Measurements from ENCODE around the gene IPCEF1. TPM values are rescaled to one million over a fixed set of nuclear protein-coding genes. Genes with fewer than 3 reads are reported as not detected.

The IPCEF1 gene
- total and polyA plus RNA-seq, 2 of the 4 experiments (the other 2 are of a cell fraction), result under 0.01 to 0.03 TPM

GRCh38 chr6:154127657-154128056, 228.9 kb downstream of the IPCEF1 start:
- POLR2A ChIA-PET (ENCODE audit: unreplicated experiment), result no interaction called here

More at GRCh38 chr6:154127657-154128056, 228.9 kb downstream of the IPCEF1 start:
- Histone ChIP-seq H4K91ac (ENCODE audit: insufficient read depth, low read depth, low read length) (no peak overlapping the region), H3K27ac (ENCODE audit: insufficient read depth, low read length) (no peak overlapping the region), H2AK5ac (ENCODE audit: low read depth, low read length) (no peak overlapping the region), H3K27me3 (ENCODE audit: control insufficient read depth, insufficient read depth, low read length) (no peaks in the 10 kb centered on the region; the same call in 1 of the 2 replicates), H3K23ac (ENCODE audit: low read depth, low read length) (no peak overlapping the region), H3K9me1 (ENCODE audit: insufficient read depth, low read length) (no peaks in the 10 kb centered on the region), H4K8ac (ENCODE audit: low read depth in 2 of 2, low read length in 2 of 2) (no peak overlapping the region), H3K79me1 (ENCODE audit: low read depth in 1 of 2, low read length in 2 of 2) (no peaks in the 10 kb centered on the region), H2BK20ac (ENCODE audit: low read depth, low read length) (no peak overlapping the region), H2BK120ac (ENCODE audit: low read depth, low read length) (no peak overlapping the region), H3K4me3 (ENCODE audit: insufficient read depth, low read depth, low read length) (no peak overlapping the region), H3K4ac (ENCODE audit: low read depth, low read length) (no peak overlapping the region), H3K9me3 (ENCODE audit: control insufficient read depth, insufficient read depth, low read length) (no peaks in the 10 kb centered on the region), H4K20me1 (ENCODE audit: insufficient read depth, low read length) (no peaks in the 10 kb centered on the region), H3K36me3 (ENCODE audit: control insufficient read depth, insufficient read depth, low read length) (no peaks in the 10 kb centered on the region), H3K14ac (replicated peaks; ENCODE audit: low read depth, low read length) (no peak overlapping the region), H2BK5ac (ENCODE audit: low read depth, low read length, poor library complexity, severe bottlenecking) (no peak overlapping the region), H3K4me2 (ENCODE audit: low read depth, low read length) (no peak overlapping the region), H3K56ac (ENCODE audit: extremely low read depth, insufficient read depth, low read length) (no peak overlapping the region), H3K4me1 (ENCODE audit: control insufficient read depth, insufficient read depth, low read length) (no peaks in the 10 kb centered on the region), H3K18ac (ENCODE audit: low read depth, low read length) (no peak overlapping the region), H4K5ac (ENCODE audit: low read depth, low read length) (no peak overlapping the region), H2BK15ac (ENCODE audit: low read depth, low read length) (no peak overlapping the region), H2AFZ (replicated peaks; ENCODE audit: low read length, poor library complexity) (no peak overlapping the region), H2AK9ac (replicated peaks; ENCODE audit: low read depth, low read length, poor library complexity) (no peak overlapping the region), H3K9ac (ENCODE audit: low read depth, low read length) (no peak overlapping the region)
- WGBS, 2 experiments (ENCODE audit: extremely low coverage in 2 of 2, insufficient read length in 1 of 2), result no CpG with 5 or more reads among the region's 2 CpGs
- in situ Hi-C loops (cut with MboI; ENCODE audit: low sequenced_read_pairs), result no loop called here
- no TSS peak for BruUV-seq (replicated peaks)
- ATAC-seq (ENCODE audit: low read depth), result no peak
- DNase-seq, result no peak
- CTCF ChIA-PET, result no interaction called here
- intact Hi-C loops (cut with micrococcal nuclease), result no loop called here
- TF ChIP-seq USF2 (IDR thresholded peaks at IDR 0.05; ENCODE audit: low read depth, low read length), result no peak
- no peak for TF ChIP-seq SMC3 (IDR thresholded peaks at IDR 0.05; ENCODE audit: low read depth, low read length)
- TF ChIP-seq RCOR1 (IDR thresholded peaks at IDR 0.05; ENCODE audit: insufficient replicate concordance, low read length), result no peak
- no peak for TF ChIP-seq BHLHE40 (IDR thresholded peaks at IDR 0.05; ENCODE audit: low read depth, low read length)
- TF ChIP-seq NFE2L2 (IDR thresholded peaks at IDR 0.05; ENCODE audit: low read depth, low read length), result no peak
- TF ChIP-seq, protein P1, sequence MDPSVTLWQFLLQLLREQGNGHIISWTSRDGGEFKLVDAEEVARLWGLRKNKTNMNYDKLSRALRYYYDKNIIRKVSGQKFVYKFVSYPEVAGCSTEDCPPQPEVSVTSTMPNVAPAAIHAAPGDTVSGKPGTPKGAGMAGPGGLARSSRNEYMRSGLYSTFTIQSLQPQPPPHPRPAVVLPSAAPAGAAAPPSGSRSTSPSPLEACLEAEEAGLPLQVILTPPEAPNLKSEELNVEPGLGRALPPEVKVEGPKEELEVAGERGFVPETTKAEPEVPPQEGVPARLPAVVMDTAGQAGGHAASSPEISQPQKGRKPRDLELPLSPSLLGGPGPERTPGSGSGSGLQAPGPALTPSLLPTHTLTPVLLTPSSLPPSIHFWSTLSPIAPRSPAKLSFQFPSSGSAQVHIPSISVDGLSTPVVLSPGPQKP (IDR thresholded peaks at IDR 0.05; ENCODE audit: borderline replicate concordance, low read depth, low read length), result no peak
- dilution Hi-C loops (cut with HindIII; ENCODE audit: low sequenced_read_pairs, unreplicated experiment), result no loop called here
